Ovary (tissue), 9 donors: ENCODE measurements around the gene SLC35E3. TPM values are rescaled to one million over a fixed set of nuclear protein-coding genes. Genes with fewer than 3 reads are reported as not detected.
"Not testable (repeated sequence)": the region's sequence is repeated elsewhere in the genome, so short reads cannot be mapped to it uniquely, and the experiment has no call there.

Experiments
- DNase-seq, 5 donors: peaks; one replicate each; pipeline ENCODE4 v3.0.0-alpha.2; 2019 to 2020
- H3K27ac ChIP-seq, 2 donors: fragments of 200-600 bp; one replicate each; pipeline versions ENCODE4 v1.5.1 to v1.8.0; 2019 to 2022
- H3K27me3 ChIP-seq: fragments of 200-600 bp; one replicate; pipeline ENCODE4 v1.8.0; 2022
- H3K36me3 ChIP-seq: fragments of 200-600 bp; sonication (generic); one replicate; pipeline ENCODE4 v1.5.1; 2019
- H3K4me1 ChIP-seq: one replicate; pipeline ENCODE4 v1.8.1; 2013; ENCODE audit warnings: mild to moderate bottlenecking, moderate library complexity; ENCODE audit not compliant: insufficient read depth
- H3K4me3 ChIP-seq: fragments of 200-600 bp; sonication (generic); one replicate; pipeline ENCODE4 v1.5.1; 2017
- H3K9me3 ChIP-seq, 2 donors: fragments of 200-600 bp in 1 of 2; sonication (generic) in 1 of 2; one replicate each; pipeline versions ENCODE4 v1.5.1 to v1.8.1; 2013 to 2019; ENCODE audit warnings: mild to moderate bottlenecking in 1 of 2, moderate library complexity in 1 of 2
- EP300 ChIP-seq: sonication (generic); formaldehyde crosslinking; IDR thresholded peaks from one replicate; pipeline ENCODE4 v1.6.1; 2017; ENCODE audit warnings: antibody characterized with exemption
- POLR2A ChIP-seq: fragments of 450-650 bp; IDR thresholded peaks from one replicate; pipeline ENCODE4 v1.6.1; 2017; ENCODE audit warnings: antibody characterized with exemption, mild to moderate bottlenecking, moderate library complexity
- WGBS, 3 donors: extraction: QIAGEN DNeasy Blood & Tissue Kit in 1 of 3; methylation state at CpG; one replicate each; pipeline versions ENCODE4 v1.1.5 to v1.1.7; 2013 to 2017; 5-methylcytosine and 5-hydroxymethylcytosine counted together
- intact Hi-C, 4 donors: fragments of 100-400 bp; cut with DNase I; formaldehyde crosslinking; loops; one replicate each; pipeline versions ENCODE4 v1.11.0 to v1.15.1; 2022 to 2023
- polyA plus RNA-seq, 2 donors: library from polyadenylated mRNA; stranded (reverse); fragments of 200-250 nt in 1 of 2; fragments of 350-450 nt in 1 of 2; fragmentation: Illumina TruSeq in 1 of 2; extraction: RNeasy Lipid Tissue Mini Kit (QIAGEN cat#74804) in 1 of 2; gene quantifications; one replicate each; pipeline ENCODE4 v1.2.3, GENCODE V29; 2013 to 2014
- total RNA-seq, 7 donors: library from RNA; depleted of rRNA in 2 of 7; stranded (reverse); fragments of >200 nt in 2 of 7; fragmentation: NEBNext Ultra II Directional in 3 of 7; extraction: Animal tissue kit (Norgen Biotek cat#: 25700) in 3 of 7; gene quantifications; one replicate each; pipeline versions ENCODE4 v1.1.0 to v1.2.4, GENCODE V29; 2016 to 2023
- TF ChIP-seq, protein P1 (sequence below), 3 donors: fragments of 450-650 bp in 2 of 3; fragments of 200-600 bp in 1 of 3; IDR thresholded peaks; one replicate each; pipeline versions ENCODE4 v1.5.1 to v1.8.0; 2016 to 2022; ENCODE audit warnings: antibody characterized with exemption in 3 of 3, mild to moderate bottlenecking in 1 of 3
- donor health status: DM: no; HTN: no; CAD: no; lungs with moderate emphysema.
- donor health status: DM: no; HTN: no; CAD: no.
- donor health status: Bipolar disorder and iron deficiency.
- donor health status: DM: yes; HTN: yes; CAD: no.
- donor health status: DM: no; HTN: no; CAD: no.
- donor health status: DM: yes; HTN: yes; CAD: no.

Gene SLC35E3
- total and polyA plus RNA-seq, 9 donors = 1.1 to 12.3 (median 8.1) TPM

DNA sequence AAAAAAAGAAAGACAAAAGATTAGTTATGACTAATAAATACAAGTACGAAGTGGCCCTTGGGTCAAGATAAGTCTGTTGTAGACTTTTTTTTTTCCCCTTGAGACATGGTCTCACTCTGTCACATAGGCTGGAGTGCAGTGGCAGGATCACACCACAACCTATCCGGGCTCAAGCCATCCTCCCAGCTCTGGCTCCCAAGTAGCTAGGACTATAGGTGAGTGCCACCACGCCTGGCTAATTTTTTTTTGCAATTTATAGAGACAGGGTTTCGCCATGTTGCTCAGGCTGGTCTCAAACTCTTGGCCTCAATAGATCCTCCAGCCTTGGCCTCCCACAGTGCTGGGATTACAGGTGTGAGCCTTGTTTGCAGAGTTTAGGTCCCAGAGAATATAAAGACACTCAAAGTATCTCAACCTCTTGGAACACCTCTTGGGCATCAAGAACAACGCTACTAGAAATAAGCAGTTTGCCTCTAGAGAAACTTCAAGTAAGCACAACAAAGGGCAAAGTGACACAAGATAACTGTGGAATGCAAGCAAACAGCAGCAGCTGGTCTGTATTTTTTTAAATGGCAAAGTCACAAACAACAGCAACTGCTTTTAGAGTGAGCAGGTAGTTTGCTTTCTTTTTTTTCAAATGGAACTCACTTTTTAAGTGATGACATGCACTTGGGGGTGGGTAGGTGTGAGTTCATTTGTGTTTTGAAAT, 58.1 kb downstream of the SLC35E3 start:
- Histone ChIP-seq H3K9me3 (no peaks in the 10 kb centered on the region), H3K27ac (no peak overlapping the region), H3K27me3 (no peaks in the 10 kb centered on the region), H3K4me1 (no peaks in the 10 kb centered on the region), H3K36me3 (no peaks in the 10 kb centered on the region), H3K4me3 (no peak overlapping the region)
- no peak for DNase-seq
- TF ChIP-seq EP300 (no peak), POLR2A (no peak)
- TF ChIP-seq, protein P1, sequence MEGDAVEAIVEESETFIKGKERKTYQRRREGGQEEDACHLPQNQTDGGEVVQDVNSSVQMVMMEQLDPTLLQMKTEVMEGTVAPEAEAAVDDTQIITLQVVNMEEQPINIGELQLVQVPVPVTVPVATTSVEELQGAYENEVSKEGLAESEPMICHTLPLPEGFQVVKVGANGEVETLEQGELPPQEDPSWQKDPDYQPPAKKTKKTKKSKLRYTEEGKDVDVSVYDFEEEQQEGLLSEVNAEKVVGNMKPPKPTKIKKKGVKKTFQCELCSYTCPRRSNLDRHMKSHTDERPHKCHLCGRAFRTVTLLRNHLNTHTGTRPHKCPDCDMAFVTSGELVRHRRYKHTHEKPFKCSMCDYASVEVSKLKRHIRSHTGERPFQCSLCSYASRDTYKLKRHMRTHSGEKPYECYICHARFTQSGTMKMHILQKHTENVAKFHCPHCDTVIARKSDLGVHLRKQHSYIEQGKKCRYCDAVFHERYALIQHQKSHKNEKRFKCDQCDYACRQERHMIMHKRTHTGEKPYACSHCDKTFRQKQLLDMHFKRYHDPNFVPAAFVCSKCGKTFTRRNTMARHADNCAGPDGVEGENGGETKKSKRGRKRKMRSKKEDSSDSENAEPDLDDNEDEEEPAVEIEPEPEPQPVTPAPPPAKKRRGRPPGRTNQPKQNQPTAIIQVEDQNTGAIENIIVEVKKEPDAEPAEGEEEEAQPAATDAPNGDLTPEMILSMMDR (IDR thresholded peaks at IDR 0.05) = no peak
- intact Hi-C loops = loop anchor here in 1 of 4 donors (10.0 kb wide), 1 partner anchor 59 kb away; the partner anchor contains the start of gene SLC35E3
- WGBS, 3 donors = 77 to 83% (median 81%) methylated on average over 5 of the region's 5 CpGs

DNA sequence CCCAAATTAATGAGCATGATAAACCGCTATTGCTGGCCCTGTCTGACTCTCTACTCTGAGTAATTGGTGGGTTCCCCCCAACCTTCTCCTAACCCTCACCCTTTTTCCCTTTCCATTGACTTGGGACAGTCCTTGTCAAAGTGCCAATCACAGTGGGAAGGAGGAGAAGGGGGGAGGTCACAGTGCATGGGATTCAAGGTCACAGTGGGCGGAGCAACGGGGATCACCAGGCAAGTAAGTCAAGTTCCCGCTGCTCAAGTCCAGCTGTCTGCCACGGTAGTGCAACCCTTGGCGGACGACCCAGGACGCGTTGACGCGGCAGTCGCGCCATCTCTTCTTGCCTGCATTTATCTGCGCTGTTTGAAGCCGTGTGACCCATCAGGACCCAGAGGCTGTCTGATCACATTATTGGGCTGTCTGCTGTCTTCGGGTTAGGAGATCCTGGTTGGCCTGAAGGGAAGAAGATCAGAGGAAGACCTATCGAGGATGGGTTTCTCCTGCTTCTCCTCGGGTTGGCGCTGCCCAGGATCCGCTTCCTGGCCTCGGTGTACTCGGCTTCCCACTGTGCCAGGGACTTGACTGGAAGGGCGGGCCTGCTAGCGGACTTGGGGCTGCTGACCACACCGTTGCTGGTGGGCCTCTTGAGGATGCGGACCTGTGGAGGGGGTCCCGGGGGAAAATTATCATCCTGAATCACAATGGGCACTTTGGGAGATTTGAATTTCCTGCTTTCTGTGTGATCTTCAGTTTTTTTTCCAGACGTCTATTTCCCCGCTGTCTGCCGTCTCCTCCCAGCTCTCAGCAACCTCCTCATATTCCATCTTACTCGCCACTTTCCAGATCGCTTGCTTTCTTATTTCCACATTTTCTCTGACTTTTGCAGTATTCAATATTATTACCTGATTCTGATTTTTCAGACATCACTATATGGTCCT, 58.9 kb downstream of the SLC35E3 start:
- no peak overlapping the region for H3K27ac ChIP-seq
- H3K9me3 ChIP-seq = no peaks in the 10 kb centered on the region
- intact Hi-C loops = loop anchor here in 1 of 4 donors (10.0 kb wide), 1 partner anchor 60 kb away; the partner anchor contains the start of gene SLC35E3

DNA sequence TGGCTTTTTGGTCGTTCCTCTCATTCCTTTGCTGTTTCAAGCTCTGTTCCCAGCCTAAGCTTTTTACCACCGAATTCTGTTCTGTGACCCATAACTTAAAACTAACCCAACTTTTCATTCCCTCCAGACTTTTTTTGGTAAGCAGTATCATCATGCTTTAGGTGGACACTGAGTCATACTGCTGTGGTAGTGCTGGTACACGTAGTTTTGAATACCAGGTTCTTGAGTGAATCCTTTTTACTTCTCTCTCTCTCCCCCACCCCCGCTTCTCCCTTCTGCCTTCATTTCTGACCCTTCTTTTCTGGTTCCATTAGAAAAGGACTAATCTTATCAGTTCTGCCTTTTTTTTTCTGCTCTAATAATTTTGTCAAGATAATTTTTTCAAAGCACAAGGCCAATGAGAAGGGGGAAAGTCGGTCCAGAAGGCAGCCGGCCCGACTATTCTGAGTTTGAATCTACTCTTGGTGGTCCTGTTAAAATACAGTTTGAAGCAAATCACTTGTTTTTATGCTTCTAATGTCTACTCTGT, 59.7 kb downstream of the SLC35E3 start:
- Histone ChIP-seq H3K36me3 (no peaks in the 10 kb centered on the region), H3K4me1 (no peaks in the 10 kb centered on the region), H3K27ac (no peak overlapping the region), H3K4me3 (no peak overlapping the region), H3K27me3 (no peaks in the 10 kb centered on the region), H3K9me3 (no peaks in the 10 kb centered on the region)
- intact Hi-C loops = loop anchor here in 1 of 4 donors (10.0 kb wide), 1 partner anchor 61 kb away; the partner anchor contains the start of gene SLC35E3
- DNase-seq = no peak
- WGBS, 3 donors = 82 to 89% (median 84%) methylated on average over 7 of the region's 7 CpGs
- TF ChIP-seq POLR2A = no peak
- TF ChIP-seq, protein P1 (IDR thresholded peaks at IDR 0.05) = no peak
- no peak for TF ChIP-seq EP300

More for the DNA sequence above, 58.9 kb downstream of the SLC35E3 start:
- DNase-seq = peak in 2 of 5 donors; percentile 30 to 42
- TF ChIP-seq POLR2A = no peak
- TF ChIP-seq, protein P1 (IDR thresholded peaks at IDR 0.05) = no peak
- 79 to 88% (median 85%) methylated on average over 32 of the region's 32 CpGs for WGBS, 3 donors
- Histone ChIP-seq H3K4me1 (no peaks in the 10 kb centered on the region), H3K4me3 (no peak overlapping the region), H3K36me3 (no peaks in the 10 kb centered on the region), H3K27me3 (no peaks in the 10 kb centered on the region)

DNA sequence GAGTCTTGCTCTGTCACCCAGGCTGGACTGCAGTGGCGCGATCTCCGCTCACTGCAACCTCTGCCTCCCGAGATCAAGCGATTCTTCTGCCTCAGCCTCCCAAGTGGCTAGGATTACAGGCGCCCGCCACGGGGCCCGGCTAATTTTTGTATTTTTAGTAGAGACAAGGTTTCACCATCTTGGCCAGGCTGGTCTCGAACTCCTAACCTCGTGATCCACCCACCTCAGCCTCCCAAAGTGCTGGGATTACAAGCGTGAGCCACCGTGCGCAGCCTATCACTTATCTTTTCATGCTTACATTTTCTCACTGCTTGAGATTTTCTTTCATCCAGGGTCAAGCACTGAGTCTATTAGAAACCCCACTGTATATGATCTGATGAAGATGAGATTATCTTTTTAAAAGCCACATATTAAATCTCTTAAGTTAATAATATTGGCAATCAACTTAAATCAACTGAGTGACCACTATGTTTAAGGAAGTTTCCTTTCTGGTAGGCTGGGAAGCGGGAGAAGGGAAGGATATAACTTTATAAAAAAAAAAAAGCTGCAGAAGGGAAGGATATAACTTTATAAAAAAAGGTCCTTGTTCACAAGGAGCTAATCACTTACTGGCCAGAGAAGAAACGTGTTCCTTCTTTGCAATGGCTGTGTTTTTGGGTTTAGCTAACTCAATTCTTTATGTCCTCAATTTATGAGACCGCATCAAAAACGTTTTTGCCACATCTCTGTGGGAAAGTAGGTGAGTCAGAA, 60.7 kb downstream of the SLC35E3 start:
- no peaks in the 10 kb centered on the region for H3K27me3 ChIP-seq
- 84 to 86% (median 84%) methylated on average over 18 of the region's 18 CpGs for WGBS, 3 donors
- H3K36me3 ChIP-seq = no peaks in the 10 kb centered on the region
- intact Hi-C loops = loop anchor here in 1 of 4 donors (10.0 kb wide), 1 partner anchor 62 kb away; the partner anchor contains the start of gene SLC35E3
- TF ChIP-seq POLR2A = no peak
- TF ChIP-seq, protein P1 (IDR thresholded peaks at IDR 0.05) = no peak
- TF ChIP-seq EP300 = no peak
- no peak for DNase-seq
- H3K27ac ChIP-seq = peak overlapping the region in 1 of 2 donors; percentile 83
- H3K9me3 ChIP-seq = no peaks in the 10 kb centered on the region
- no peaks in the 10 kb centered on the region for H3K4me1 ChIP-seq
- no peak overlapping the region for H3K4me3 ChIP-seq

DNA sequence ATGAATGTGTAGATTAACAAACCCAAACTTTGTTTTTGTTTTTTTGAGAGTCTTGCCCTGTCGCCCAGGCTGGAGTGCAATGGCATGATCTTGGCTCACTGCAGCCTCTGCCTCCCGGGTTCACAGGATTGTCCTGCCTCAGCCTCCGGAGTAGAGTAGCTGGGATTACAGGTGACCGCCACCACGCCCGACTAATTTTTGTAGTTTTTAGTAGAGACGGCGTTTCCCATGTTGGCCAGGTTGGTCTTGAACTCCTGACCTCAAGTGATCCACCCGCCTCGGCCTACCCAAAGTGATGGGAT, 61.2 kb downstream of the SLC35E3 start:
- not testable (repeated sequence) for H3K36me3 ChIP-seq, H3K27me3 ChIP-seq, H3K9me3 ChIP-seq, H3K4me1 ChIP-seq, DNase-seq
- WGBS, 3 donors = 6 to 14% (median 8%) methylated on average over 10 of the region's 10 CpGs
- intact Hi-C loops = loop anchor here in 1 of 4 donors (10.0 kb wide), 1 partner anchor 62 kb away; the partner anchor contains the start of gene SLC35E3
- Histone ChIP-seq H3K4me3 (peak overlapping the region; percentile 87), H3K27ac (peak overlapping the region; percentile 83)
